Measurements from ENCODE around the gene TSR3. TPM values are rescaled to one million over a fixed set of nuclear protein-coding genes. Genes with fewer than 3 reads are reported as not detected.

The TSR3 gene
- total RNA-seq, 4 donors from 2014 or later = 63.7 to 107 (median 103) TPM

GRCh38 chr16:1381612-1382406 is 30.1 kb upstream of the TSR3 start:
- peaks cover 0 to 75% of the 10 kb centered on the region in 2 donors for H3K36me3 ChIP-seq
- H3K4me1 ChIP-seq = peaks cover 0 to 29% (median 10%) of the 10 kb centered on the region in 3 donors
- no peak overlapping the region for H3K27ac ChIP-seq
- TF ChIP-seq EP300 (IDR thresholded peaks at IDR 0.05) = no peak
- no peak overlapping the region for H3K4me3 ChIP-seq
- WGBS, 2 donors (ENCODE audit: low coverage in 1 of 2) = 97 to 100% methylated on average over 2 to 7 of the region's 9 CpGs
- no peak for ATAC-seq
- no peaks in the 10 kb centered on the region for H3K9me3 ChIP-seq
- H3K27me3 ChIP-seq = no peaks in the 10 kb centered on the region

GRCh38 chr16:1380195-1380594 is 28.5 kb upstream of the TSR3 start:
- Histone ChIP-seq H3K27me3 (no peaks in the 10 kb centered on the region), H3K9me3 (no peaks in the 10 kb centered on the region), H3K4me3 (no peak overlapping the region), H3K4me1 (peaks cover 0 to 29% (median 10%) of the 10 kb centered on the region in 3 donors), H3K27ac (no peak overlapping the region), H3K36me3 (peaks cover 0 to 75% of the 10 kb centered on the region in 2 donors)
- TF ChIP-seq CTCF (IDR thresholded peaks at IDR 0.05) (no peak), EP300 (IDR thresholded peaks at IDR 0.05) (no peak), POLR2AphosphoS5 (IDR thresholded peaks at IDR 0.05) (no peak), POLR2A (IDR thresholded peaks at IDR 0.05) (no peak)
- 71 to 84% methylated on average over 3 to 4 of the region's 10 CpGs for WGBS, 2 donors (ENCODE audit: low coverage in 1 of 2)
- ATAC-seq = no peak

- no CpG with 5 or more reads among the region's 95 CpGs for WGBS, 2 donors (ENCODE audit: low coverage in 1 of 2)
Measured at GRCh38 chr16:1379304-1380076, 27.8 kb upstream of the TSR3 start.

GRCh38 chr16:1378804-1379303 is 27.2 kb upstream of the TSR3 start:
- WGBS, 2 donors (ENCODE audit: low coverage in 1 of 2) = no CpG with 5 or more reads among the region's 31 CpGs
- Histone ChIP-seq H3K27me3 (no peaks in the 10 kb centered on the region), H3K4me1 (peaks cover 0 to 29% (median 10%) of the 10 kb centered on the region in 3 donors), H3K9me3 (no peaks in the 10 kb centered on the region), H3K27ac (peak overlapping the region; percentile 19 to 77 (median 60)), H3K4me3 (peak overlapping the region; percentile 30 to 60), H3K36me3 (peaks cover 0 to 74% of the 10 kb centered on the region in 2 donors)
- ATAC-seq = peak; percentile 86
- TF ChIP-seq EP300 (IDR thresholded peaks at IDR 0.05) = no peak
- TF ChIP-seq CTCF (IDR thresholded peaks at IDR 0.05) = no peak
- peak; percentile 85 for TF ChIP-seq POLR2AphosphoS5 (IDR thresholded peaks at IDR 0.05)
- TF ChIP-seq POLR2A (IDR thresholded peaks at IDR 0.05) = peak in 1 of 2 donors; percentile 14

More at GRCh38 chr16:1379304-1380076, 27.8 kb upstream of the TSR3 start:
- Histone ChIP-seq H3K9me3 (no peaks in the 10 kb centered on the region), H3K4me1 (peaks cover 0 to 29% (median 10%) of the 10 kb centered on the region in 3 donors), H3K27me3 (no peaks in the 10 kb centered on the region), H3K4me3 (peak overlapping the region; percentile 30 to 60), H3K27ac (peak overlapping the region; percentile 19 to 77 (median 60)), H3K36me3 (peaks cover 0 to 75% of the 10 kb centered on the region in 2 donors)
- TF ChIP-seq CTCF (IDR thresholded peaks at IDR 0.05) (peak in 1 of 4 experiments; percentile 10), EP300 (IDR thresholded peaks at IDR 0.05) (no peak)
- ATAC-seq = peak; percentile 75

GRCh38 chr16:1378087-1378803 is 26.6 kb upstream of the TSR3 start:
- no peaks in the 10 kb centered on the region for H3K9me3 ChIP-seq
- no peaks in the 10 kb centered on the region for H3K27me3 ChIP-seq
- no peak for ATAC-seq
- peaks cover 0 to 29% (median 10%) of the 10 kb centered on the region in 3 donors for H3K4me1 ChIP-seq
- TF ChIP-seq POLR2A (IDR thresholded peaks at IDR 0.05) = no peak
- TF ChIP-seq POLR2AphosphoS5 (IDR thresholded peaks at IDR 0.05) = no peak
- no peak for TF ChIP-seq CTCF (IDR thresholded peaks at IDR 0.05)
- TF ChIP-seq EP300 (IDR thresholded peaks at IDR 0.05) = no peak
- H3K4me3 ChIP-seq = peak overlapping the region in 1 of 2 donors; percentile 60
- H3K36me3 ChIP-seq = peaks cover 0 to 68% of the 10 kb centered on the region in 2 donors
- WGBS, 2 donors (ENCODE audit: low coverage in 1 of 2) = no CpG with 5 or more reads among the region's 25 CpGs
- H3K27ac ChIP-seq = peak overlapping the region in 2 of 4 donors; percentile 74 to 77
